ENCODE data around the gene BLOC1S6.

DNA sequence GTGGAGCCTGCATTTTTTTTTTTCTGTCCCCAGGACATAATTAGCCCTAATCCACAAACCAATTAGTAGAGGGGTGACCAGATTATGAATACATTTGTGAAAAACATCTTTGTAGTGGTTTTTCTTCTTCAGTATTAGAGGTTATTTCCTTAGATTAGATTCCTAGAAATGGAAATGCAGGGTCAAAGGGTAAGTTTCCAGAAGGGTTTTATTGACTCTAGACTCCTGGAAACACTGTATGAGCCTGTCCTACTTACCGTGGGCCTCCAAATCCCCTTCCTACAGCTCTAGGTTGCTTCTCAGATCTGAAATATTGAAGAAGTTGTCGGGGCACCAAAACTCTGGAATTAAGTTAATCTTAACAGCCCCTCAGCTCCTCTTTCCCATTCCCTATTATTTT, 70.1 kb downstream of the BLOC1S6 start:
- no peak for TF ChIP-seq RELA (CRISPR knock-in tag; IDR thresholded peaks at IDR 0.05; ENCODE audit: borderline replicate concordance)
- TF ChIP-seq, protein P1, sequence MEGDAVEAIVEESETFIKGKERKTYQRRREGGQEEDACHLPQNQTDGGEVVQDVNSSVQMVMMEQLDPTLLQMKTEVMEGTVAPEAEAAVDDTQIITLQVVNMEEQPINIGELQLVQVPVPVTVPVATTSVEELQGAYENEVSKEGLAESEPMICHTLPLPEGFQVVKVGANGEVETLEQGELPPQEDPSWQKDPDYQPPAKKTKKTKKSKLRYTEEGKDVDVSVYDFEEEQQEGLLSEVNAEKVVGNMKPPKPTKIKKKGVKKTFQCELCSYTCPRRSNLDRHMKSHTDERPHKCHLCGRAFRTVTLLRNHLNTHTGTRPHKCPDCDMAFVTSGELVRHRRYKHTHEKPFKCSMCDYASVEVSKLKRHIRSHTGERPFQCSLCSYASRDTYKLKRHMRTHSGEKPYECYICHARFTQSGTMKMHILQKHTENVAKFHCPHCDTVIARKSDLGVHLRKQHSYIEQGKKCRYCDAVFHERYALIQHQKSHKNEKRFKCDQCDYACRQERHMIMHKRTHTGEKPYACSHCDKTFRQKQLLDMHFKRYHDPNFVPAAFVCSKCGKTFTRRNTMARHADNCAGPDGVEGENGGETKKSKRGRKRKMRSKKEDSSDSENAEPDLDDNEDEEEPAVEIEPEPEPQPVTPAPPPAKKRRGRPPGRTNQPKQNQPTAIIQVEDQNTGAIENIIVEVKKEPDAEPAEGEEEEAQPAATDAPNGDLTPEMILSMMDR (IDR thresholded peaks at IDR 0.05): no peak
- TF ChIP-seq, protein P2, sequence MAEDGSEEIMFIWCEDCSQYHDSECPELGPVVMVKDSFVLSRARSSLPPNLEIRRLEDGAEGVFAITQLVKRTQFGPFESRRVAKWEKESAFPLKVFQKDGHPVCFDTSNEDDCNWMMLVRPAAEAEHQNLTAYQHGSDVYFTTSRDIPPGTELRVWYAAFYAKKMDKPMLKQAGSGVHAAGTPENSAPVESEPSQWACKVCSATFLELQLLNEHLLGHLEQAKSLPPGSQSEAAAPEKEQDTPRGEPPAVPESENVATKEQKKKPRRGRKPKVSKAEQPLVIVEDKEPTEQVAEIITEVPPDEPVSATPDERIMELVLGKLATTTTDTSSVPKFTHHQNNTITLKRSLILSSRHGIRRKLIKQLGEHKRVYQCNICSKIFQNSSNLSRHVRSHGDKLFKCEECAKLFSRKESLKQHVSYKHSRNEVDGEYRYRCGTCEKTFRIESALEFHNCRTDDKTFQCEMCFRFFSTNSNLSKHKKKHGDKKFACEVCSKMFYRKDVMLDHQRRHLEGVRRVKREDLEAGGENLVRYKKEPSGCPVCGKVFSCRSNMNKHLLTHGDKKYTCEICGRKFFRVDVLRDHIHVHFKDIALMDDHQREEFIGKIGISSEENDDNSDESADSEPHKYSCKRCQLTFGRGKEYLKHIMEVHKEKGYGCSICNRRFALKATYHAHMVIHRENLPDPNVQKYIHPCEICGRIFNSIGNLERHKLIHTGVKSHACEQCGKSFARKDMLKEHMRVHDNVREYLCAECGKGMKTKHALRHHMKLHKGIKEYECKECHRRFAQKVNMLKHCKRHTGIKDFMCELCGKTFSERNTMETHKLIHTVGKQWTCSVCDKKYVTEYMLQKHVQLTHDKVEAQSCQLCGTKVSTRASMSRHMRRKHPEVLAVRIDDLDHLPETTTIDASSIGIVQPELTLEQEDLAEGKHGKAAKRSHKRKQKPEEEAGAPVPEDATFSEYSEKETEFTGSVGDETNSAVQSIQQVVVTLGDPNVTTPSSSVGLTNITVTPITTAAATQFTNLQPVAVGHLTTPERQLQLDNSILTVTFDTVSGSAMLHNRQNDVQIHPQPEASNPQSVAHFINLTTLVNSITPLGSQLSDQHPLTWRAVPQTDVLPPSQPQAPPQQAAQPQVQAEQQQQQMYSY (CRISPR knock-in tag; IDR thresholded peaks at IDR 0.05): no peak
- TF ChIP-seq ATF2 (CRISPR knock-in tag; IDR thresholded peaks at IDR 0.05; ENCODE audit: borderline replicate concordance, low read depth): no peak
- TF ChIP-seq ELF4 (CRISPR knock-in tag; IDR thresholded peaks at IDR 0.05; ENCODE audit: low read depth): no peak

All from WTC11 (cell line).